NCI-H2227 (cell line): Measurements from ENCODE around the gene ITPK1.
A peak's percentile ranks its signal among the peaks of the same experiment; 100 is the strongest.

Source experiments
- DNase-seq: peaks from one replicate; lab custom pipeline; 2025; ENCODE audit not compliant: unreplicated experiment; lab: John Stamatoyannopoulos, UW

The ITPK1 gene

DNA sequence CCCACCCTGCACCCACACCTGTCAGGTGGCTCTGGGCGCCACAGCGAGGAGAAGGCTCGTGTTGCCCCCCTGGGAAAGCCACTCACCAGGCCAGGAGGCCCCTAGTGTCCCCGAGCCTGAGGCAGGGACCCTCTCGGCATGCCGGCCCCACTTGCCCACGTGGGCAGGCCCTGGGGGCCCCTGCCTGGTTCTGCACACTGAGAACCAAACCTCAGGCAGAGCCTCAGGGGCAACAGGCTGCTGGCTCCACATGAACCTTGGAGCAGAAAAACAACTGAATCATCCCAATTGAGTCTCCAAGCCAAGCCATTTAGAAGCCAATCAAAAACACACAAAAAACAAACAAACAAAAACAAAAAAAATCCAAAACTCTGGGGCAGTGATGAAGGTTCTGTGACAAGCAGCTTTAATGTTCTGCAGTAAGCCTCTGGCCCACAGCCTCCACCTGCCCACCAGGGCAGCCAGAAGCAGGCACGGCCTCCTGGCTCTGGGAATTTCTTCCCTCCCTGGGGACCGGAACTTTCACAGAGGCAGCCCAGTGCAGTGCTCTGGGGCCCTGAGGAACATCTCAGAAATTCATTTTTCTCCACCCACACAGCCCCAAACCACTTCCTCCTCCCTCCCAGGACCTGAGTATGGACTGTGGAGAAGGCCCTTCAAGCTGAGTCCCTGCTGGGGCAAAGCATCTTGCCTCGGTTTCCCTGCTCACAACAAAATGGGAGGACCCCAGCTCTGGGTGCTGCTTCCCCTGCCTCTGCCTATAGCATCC is 102.6 kb downstream of the ITPK1 start:
- DNase-seq: no peak

DNA sequence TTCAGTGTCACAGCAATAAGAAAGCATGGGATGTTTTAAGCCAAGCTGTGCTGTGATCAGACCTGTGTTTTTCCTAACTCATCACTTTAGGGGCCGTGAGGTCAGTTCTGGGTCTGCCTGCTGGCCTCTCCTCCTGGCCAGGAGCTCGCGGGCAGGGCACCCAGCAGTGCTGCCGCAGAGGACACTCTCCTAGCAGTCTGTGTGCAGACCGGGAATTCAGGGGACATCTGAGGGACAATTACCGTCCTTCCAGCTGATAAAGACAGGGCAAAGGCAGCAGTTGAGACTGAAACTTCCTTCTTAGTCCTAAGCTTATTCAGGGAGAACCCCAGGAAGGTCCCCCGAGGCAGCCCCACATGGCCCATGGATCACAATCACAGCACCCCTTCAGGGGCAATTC is 103.2 kb downstream of the ITPK1 start:
- DNase-seq: no peak

DNA sequence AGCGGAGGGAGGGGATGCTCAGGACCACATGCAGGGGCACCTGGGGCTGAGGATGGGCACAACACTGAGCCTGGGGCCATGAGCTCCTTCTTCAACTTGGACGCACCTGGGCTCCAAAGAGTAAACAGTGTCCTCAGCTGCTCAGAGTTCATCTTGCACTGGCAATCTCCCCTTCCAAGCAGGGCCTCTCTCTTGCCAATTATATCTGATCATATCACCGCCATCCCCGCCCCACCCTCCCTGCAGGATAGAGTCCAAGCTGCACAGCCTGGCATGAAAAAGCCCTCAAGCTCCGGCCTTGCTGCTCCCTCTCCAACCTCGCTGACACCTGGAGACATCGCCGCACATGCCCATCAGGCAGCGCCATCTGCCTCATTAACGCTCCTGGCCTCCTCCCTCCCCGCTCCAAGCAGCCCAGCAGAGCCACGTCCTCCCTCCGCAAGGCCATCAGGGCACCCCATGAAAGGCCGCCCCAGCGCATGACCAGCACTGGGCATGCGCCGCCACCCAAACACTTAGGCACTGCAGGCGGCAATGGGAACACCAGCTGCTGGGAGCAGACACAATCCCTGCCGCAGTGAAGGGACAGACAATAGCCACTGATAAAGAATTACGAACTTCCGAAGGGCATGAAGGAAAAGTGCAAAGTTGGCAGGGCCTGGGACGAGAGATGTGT is 103.9 kb downstream of the ITPK1 start:
- DNase-seq: peak; percentile 57

DNA sequence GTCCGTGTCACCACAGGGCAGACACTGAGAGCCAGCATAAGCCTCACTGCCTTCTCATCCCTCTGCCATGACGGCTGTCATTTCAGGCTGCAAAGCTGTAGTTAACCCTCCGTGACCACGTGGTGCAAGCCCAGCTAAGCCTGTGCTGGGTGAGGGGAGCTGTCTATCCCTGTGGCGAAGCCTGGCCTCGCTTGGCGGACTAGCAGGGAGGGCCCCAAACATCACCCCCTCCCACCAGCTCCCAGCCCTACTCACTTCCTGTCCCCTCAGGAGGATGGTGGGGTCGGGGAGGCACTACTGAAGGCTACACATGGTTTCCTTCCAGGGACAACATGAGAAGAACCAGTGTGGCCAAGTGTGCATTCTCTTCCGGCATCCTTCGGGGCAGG is 104.6 kb downstream of the ITPK1 start:
- peak; percentile 23 for DNase-seq

DNA sequence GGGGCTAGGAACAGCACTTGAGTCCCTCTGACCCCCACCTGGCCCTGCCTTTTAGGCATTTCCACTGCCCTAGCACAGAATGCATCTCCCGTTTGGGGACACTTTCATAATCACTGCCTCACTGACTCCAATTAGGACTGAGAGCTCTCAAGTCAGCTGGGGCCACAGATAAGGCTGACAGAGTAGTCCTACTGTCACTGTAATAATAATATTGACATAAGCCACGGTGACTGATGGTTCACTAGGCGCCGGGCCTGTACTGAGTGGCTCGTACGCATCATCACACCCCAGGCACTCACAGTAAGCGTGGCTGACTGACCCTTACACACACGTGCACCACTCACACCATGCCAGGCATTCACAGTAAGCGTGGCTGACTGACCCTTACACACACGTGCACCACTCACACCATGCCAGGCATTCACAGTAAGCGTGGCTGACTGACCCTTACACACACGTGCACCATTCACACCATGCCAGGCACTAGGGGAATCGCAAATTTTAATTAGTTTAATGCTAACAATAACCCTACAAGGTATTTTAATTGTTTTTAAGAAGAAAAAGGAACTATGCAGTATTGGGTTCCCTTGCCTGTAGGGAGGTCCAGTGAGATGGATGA is 105.1 kb downstream of the ITPK1 start:
- no peak for DNase-seq

- no peak for DNase-seq
These were observed 105.6 kb downstream of the ITPK1 start for GRCh38 chr14:93010130-93010499.

GRCh38 chr14:93009471-93010129 is 106.1 kb downstream of the ITPK1 start:
- no peak for DNase-seq

- no peak for DNase-seq
These were observed 107.3 kb downstream of the ITPK1 start for GRCh38 chr14:93008381-93008780.

- DNase-seq: no peak
These were observed 108.3 kb downstream of the ITPK1 start for GRCh38 chr14:93007225-93007997.

DNA sequence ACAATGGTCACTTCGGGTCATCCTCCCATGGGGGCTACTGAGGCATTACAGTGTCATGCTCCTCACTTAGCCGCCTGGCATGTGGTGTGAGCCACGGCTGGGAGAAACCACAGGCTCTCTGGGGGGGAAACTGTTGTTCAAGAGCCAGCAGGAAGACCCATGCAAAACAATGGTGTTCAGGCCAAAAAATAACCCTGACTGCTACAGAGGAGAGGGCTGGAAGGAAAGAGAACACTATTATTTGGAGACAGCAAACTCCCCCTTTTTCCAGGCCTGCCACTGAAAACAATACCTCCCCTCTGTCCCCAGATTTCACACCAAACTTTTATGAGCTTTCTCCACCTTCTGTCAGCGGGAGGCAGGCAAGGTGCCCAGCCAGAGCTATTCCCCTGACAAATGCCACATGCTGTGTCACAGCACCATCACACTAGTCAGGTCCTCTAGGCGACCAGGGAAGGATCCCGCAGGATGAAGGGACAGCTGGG is 109.1 kb downstream of the ITPK1 start:
- no peak for DNase-seq

DNA sequence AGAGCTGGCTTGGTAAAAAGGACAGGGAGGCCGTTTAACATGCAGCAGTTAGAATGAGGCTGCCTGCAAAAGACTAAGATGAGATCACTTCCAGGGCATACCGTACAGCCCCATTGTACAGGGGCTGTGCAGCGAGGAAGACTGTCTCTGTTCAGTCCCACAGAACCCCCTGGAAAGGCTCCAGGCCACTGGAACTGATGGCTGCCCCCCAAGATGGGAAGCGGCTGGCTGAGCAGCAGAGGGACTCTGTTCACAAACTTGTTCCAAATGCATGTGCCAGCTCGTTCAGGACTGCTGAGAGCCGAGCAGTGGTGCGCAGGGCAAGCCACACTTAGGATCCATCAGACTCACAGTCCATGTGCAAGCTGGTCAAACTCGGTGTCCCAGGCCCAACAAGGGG is 109.9 kb downstream of the ITPK1 start:
- DNase-seq: no peak

- DNase-seq: no peak
These were observed 110.5 kb downstream of the ITPK1 start for GRCh38 chr14:93005135-93005813.

DNA sequence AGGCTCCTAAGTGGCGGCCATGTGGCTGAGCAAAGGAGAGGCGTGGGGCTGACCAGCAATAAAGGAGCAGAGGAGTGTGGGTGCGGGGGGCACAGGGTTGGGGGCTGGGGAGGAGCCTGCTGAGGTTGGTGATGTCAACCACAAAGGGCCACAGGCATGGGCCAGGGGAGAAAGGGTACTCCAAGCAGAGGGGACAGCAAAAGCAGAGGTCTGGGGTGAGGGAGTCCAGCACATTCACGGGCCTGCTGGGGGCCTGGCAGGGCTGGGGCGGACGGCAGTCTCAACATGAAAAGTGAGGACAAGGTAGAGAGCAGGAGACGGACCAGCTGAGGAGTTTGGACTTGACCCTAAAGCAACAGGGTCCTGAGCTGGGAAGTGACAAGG is 111.0 kb downstream of the ITPK1 start:
- no peak for DNase-seq

DNA sequence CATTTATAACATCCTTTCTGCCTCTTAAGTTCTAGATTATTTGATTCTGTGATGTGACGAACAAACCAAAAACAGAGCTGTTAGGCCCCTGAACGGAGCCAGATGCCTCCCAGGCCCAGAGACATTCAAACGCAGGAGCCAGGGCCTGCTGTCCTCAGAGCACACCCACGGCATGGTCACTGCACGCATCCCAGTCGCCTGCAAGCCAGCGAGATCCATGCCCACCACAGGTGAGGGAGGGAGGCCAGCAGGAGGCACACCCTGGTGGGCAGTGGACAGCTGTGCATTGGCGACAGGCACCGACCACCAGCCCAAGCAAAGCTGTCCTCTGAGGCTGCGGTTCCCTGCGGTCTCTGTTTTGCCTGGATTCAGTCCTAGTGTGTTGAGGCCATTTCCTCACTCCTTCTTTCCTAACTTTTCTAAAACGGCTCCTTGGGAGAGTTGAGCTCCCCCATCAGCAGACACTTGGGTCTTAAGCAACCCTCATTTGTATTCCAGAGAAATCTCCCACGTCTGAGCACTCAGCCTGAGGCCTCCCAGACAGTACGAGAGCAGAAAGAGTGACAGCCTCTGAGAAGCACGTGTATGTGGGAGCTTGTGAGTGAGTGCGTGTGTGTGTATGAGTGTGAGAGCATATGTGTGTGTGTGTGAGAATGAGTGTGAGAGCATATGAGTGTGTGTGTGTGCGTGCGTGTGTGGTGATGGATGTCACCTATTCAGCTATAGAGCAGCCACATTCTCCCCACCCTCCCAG is 111.6 kb downstream of the ITPK1 start:
- DNase-seq: no peak

DNA sequence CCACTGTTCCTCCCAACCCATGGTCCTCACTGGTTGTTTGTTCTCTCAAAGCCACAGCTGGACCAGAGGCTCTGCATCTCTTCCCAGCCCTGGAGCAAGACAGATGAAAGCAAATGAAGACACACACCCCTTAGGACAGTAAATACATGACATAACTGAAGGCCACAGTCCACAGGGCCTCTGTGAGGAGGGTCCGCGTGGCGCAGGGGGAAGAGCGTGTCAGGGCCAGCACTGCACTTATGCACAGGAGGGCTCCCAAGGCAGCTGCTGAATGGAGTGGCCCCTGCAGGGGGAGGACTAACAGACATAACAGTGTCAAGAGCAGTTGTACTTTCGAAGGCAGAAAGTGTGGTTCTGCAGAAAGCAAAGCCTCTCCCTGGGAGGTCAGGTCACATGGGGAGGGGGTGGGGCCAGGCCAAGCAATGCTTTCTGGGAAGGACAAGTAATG is 112.8 kb downstream of the ITPK1 start:
- no peak for DNase-seq

GRCh38 chr14:93002049-93002448 is 113.7 kb downstream of the ITPK1 start:
- DNase-seq: no peak

- DNase-seq: no peak
These were observed 116.8 kb downstream of the ITPK1 start for GRCh38 chr14:92998946-92999345.

DNA sequence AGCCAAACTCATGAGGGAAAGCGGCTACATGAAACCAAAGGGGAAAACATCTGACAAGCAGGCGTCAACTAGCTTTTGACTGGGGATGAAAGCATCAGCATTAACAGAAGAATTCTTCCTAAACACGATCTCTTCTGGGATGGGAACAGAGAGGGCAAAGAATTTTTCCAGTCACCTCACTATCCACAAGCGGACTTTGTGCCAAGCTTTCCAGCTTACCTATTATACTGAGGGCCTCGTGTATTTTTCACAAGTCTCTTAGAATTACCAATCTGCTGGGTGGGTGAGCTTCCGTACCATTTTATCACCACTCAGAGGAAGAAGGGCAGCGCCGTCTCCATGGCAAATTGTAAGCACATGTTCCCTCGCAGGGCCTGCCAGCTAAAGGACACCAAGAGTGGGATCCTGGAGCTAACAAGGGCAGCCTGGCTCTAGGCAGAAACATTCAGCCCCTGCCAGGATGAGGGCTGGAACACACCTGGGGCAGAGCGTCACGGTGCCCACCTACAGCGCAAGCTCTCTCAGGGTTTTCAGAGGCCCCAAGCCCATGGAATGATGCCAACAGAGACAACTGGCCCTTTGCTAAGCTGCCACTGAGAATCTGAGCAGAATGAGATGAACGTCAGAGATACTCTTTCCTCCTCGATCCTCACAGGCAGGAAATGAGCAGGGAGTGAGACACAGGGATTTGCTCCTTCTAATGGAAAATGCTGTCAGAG is 118.2 kb downstream of the ITPK1 start:
- DNase-seq: no peak

GRCh38 chr14:92995620-92996019 is 120.1 kb downstream of the ITPK1 start:
- no peak for DNase-seq
